Trophoblast cell (in vitro differentiated cells and primary cell): ENCODE results near the gene RPS19.

Experiments
- DNase-seq, 2 donors: peaks; one replicate each; pipeline ENCODE4 v3.0.0-alpha.2; 2016
- H2AFZ ChIP-seq: 2 replicates; pipeline ENCODE4 v1.6.1; 2013; ENCODE audit warnings: low read length, moderate library complexity, mild to moderate bottlenecking; ENCODE audit not compliant: insufficient read depth, poor library complexity
- H2AK5ac ChIP-seq: 2 replicates; pipeline ENCODE4 v1.6.1; 2013; ENCODE audit warnings: mild to moderate bottlenecking, low read length
- H2BK120ac ChIP-seq: 2 replicates; pipeline ENCODE4 v1.6.1; 2013; ENCODE audit warnings: low read length, mild to moderate bottlenecking, moderate library complexity; ENCODE audit not compliant: insufficient read depth, poor library complexity
- H2BK12ac ChIP-seq: 2 replicates; pipeline ENCODE4 v1.6.1; 2013; ENCODE audit warnings: mild to moderate bottlenecking, low read length, moderate library complexity
- H2BK5ac ChIP-seq: 2 replicates; pipeline ENCODE4 v1.6.1; 2013; ENCODE audit warnings: low read length, low read depth, moderate library complexity, mild to moderate bottlenecking; ENCODE audit not compliant: poor library complexity
- H3K14ac ChIP-seq: 2 replicates; pipeline ENCODE4 v1.6.1; 2013; ENCODE audit warnings: mild to moderate bottlenecking, low read length
- H3K18ac ChIP-seq: 2 replicates; pipeline ENCODE4 v1.6.1; 2013; ENCODE audit warnings: mild to moderate bottlenecking, low read length
- H3K23ac ChIP-seq: 2 replicates; pipeline ENCODE4 v1.6.1; 2013; ENCODE audit warnings: low read length
- H3K27ac ChIP-seq: 2 replicates; pipeline ENCODE4 v1.5.1; 2013; ENCODE audit warnings: low read depth, mild to moderate bottlenecking, inconsistent platforms, low read length, moderate library complexity
- H3K27me3 ChIP-seq: 2 replicates; pipeline ENCODE4 v1.6.1; 2013; ENCODE audit warnings: inconsistent platforms, mild to moderate bottlenecking, low read length, moderate library complexity; ENCODE audit not compliant: insufficient read depth
- H3K36me3 ChIP-seq, 2 experiments: 1 replicate in 1 of 2; 2 replicates in 1 of 2; pipeline ENCODE4 v1.6.1; 2013; ENCODE audit warnings: low read length in 2 of 2, mild to moderate bottlenecking in 2 of 2, moderate library complexity in 1 of 2; ENCODE audit not compliant: insufficient read depth in 2 of 2, control insufficient read depth in 1 of 2
- H3K4ac ChIP-seq: 2 replicates; pipeline ENCODE4 v1.6.1; 2013; ENCODE audit warnings: low read depth, mild to moderate bottlenecking, low read length, moderate library complexity
- H3K4me1 ChIP-seq, 2 experiments: 1 replicate in 1 of 2; 2 replicates in 1 of 2; pipeline ENCODE4 v1.6.1; 2013; ENCODE audit warnings: low read length in 2 of 2, mild to moderate bottlenecking in 2 of 2, moderate library complexity in 1 of 2; ENCODE audit not compliant: insufficient read depth in 2 of 2, control insufficient read depth in 1 of 2
- H3K4me2 ChIP-seq: 2 replicates; pipeline ENCODE4 v1.6.1; 2013; ENCODE audit warnings: inconsistent platforms, mild to moderate bottlenecking, low read length, moderate library complexity
- H3K4me3 ChIP-seq: 2 replicates; pipeline ENCODE4 v1.5.1; 2013; ENCODE audit warnings: mild to moderate bottlenecking, low read depth, low read length, inconsistent platforms
- H3K79me1 ChIP-seq: one replicate; pipeline ENCODE4 v1.6.1; 2013; ENCODE audit warnings: low read length
- H3K79me2 ChIP-seq: 2 replicates; pipeline ENCODE4 v1.6.1; 2013; ENCODE audit warnings: low read length, mild to moderate bottlenecking; ENCODE audit not compliant: control insufficient read depth, insufficient read depth, poor library complexity
- H3K9ac ChIP-seq: 2 replicates; pipeline ENCODE4 v1.6.1; 2013; ENCODE audit warnings: mild to moderate bottlenecking, low read length
- H3K9me3 ChIP-seq: 2 replicates; pipeline ENCODE4 v1.6.1; 2013; ENCODE audit warnings: low read depth, mild to moderate bottlenecking, control low read depth, inconsistent platforms, low read length; ENCODE audit not compliant: insufficient read depth
- H4K12ac ChIP-seq: 2 replicates; pipeline ENCODE4 v1.6.1; 2013; ENCODE audit warnings: low read depth, mild to moderate bottlenecking, low read length, moderate library complexity
- H4K8ac ChIP-seq: 2 replicates; pipeline ENCODE4 v1.6.1; 2013; ENCODE audit warnings: low read depth, mild to moderate bottlenecking, low read length, moderate library complexity
- H4K91ac ChIP-seq: one replicate; pipeline ENCODE4 v1.6.1; 2013; ENCODE audit warnings: low read depth, mild to moderate bottlenecking, low read length, moderate library complexity
- WGBS: extraction: QIAGEN DNeasy Blood & Tissue Kit; methylation state at CpG from one replicate; pipeline ENCODE4 v1.1.7; 2013; ENCODE audit warnings: missing lambda C conversion rate; ENCODE audit not compliant: insufficient read length, insufficient coverage; ENCODE audit errors: extremely low coverage; 5-methylcytosine and 5-hydroxymethylcytosine counted together

The RPS19 gene

GRCh38 chr19:41813911-41814310 is 46.1 kb upstream of the RPS19 start:
- Histone ChIP-seq H2AK5ac (no peak overlapping the region), H2BK12ac (no peak overlapping the region), H2BK120ac (no peak overlapping the region), H4K91ac (no peak overlapping the region), H3K27me3 (no peaks in the 10 kb centered on the region), H3K4ac (no peak overlapping the region), H3K4me3 (no peak overlapping the region), H2AFZ (no peak overlapping the region), H3K4me2 (no peak overlapping the region), H3K23ac (no peak overlapping the region), H3K9ac (no peak overlapping the region), H4K12ac (no peak overlapping the region), H2BK5ac (no peak overlapping the region), H4K8ac (no peak overlapping the region), H3K4me1 (no peaks in the 10 kb centered on the region), H3K9me3 (peaks cover 15% of the 10 kb centered on the region), H3K79me2 (no peaks in the 10 kb centered on the region), H3K18ac (no peak overlapping the region), H3K79me1 (no peaks in the 10 kb centered on the region), H3K36me3 (no peaks in the 10 kb centered on the region), H3K27ac (no peak overlapping the region), H3K14ac (no peak overlapping the region)
- no peak for DNase-seq
- no CpG with 5 or more reads among the region's 4 CpGs for WGBS

GRCh38 chr19:41815301-41815700 is 44.8 kb upstream of the RPS19 start:
- no peak overlapping the region for H3K27ac ChIP-seq
- no peak overlapping the region for H4K91ac ChIP-seq
- no peak overlapping the region for H3K23ac ChIP-seq
- H3K27me3 ChIP-seq: no peaks in the 10 kb centered on the region
- H3K4me1 ChIP-seq: no peaks in the 10 kb centered on the region
- no peak overlapping the region for H2AFZ ChIP-seq
- no CpG with 5 or more reads among the region's 4 CpGs for WGBS
- H3K9ac ChIP-seq: no peak overlapping the region
- no peaks in the 10 kb centered on the region for H3K36me3 ChIP-seq
- H3K9me3 ChIP-seq: peaks cover 9% of the 10 kb centered on the region
- no peak overlapping the region for H3K4me3 ChIP-seq
- H2BK5ac ChIP-seq: no peak overlapping the region
- no peak for DNase-seq
- no peak overlapping the region for H4K8ac ChIP-seq
- H3K79me2 ChIP-seq: no peaks in the 10 kb centered on the region
- no peaks in the 10 kb centered on the region for H3K79me1 ChIP-seq
- no peak overlapping the region for H4K12ac ChIP-seq
- H2BK120ac ChIP-seq: no peak overlapping the region
- H3K18ac ChIP-seq: no peak overlapping the region
- no peak overlapping the region for H3K14ac ChIP-seq
- no peak overlapping the region for H3K4me2 ChIP-seq
- no peak overlapping the region for H2BK12ac ChIP-seq
- H2AK5ac ChIP-seq: no peak overlapping the region
- H3K4ac ChIP-seq: no peak overlapping the region

- no peaks in the 10 kb centered on the region for H3K79me1 ChIP-seq
- no peaks in the 10 kb centered on the region for H3K4me1 ChIP-seq
- no peak for DNase-seq
- H4K8ac ChIP-seq: no peak overlapping the region
- H2BK120ac ChIP-seq: no peak overlapping the region
- no peak overlapping the region for H3K9ac ChIP-seq
- H3K23ac ChIP-seq: no peak overlapping the region
- peaks cover 3% of the 10 kb centered on the region for H3K9me3 ChIP-seq
- no peak overlapping the region for H4K12ac ChIP-seq
- H3K27me3 ChIP-seq: no peaks in the 10 kb centered on the region
- no peak overlapping the region for H4K91ac ChIP-seq
- no peaks in the 10 kb centered on the region for H3K79me2 ChIP-seq
- no peak overlapping the region for H3K14ac ChIP-seq
- H3K4ac ChIP-seq: no peak overlapping the region
- H2AFZ ChIP-seq: no peak overlapping the region
- no peak overlapping the region for H3K18ac ChIP-seq
- WGBS: no CpG with 5 or more reads among the region's 2 CpGs
- H3K36me3 ChIP-seq: no peaks in the 10 kb centered on the region
- H2AK5ac ChIP-seq: no peak overlapping the region
- H2BK12ac ChIP-seq: no peak overlapping the region
- H3K4me2 ChIP-seq: no peak overlapping the region
- no peak overlapping the region for H2BK5ac ChIP-seq
- no peak overlapping the region for H3K27ac ChIP-seq
- no peak overlapping the region for H3K4me3 ChIP-seq
Observed at GRCh38 chr19:41816761-41817160, 43.3 kb upstream of the RPS19 start.

GRCh38 chr19:41821003-41821735 is 38.9 kb upstream of the RPS19 start:
- Histone ChIP-seq H3K4ac (no peak overlapping the region), H2AK5ac (no peak overlapping the region), H3K36me3 (no peaks in the 10 kb centered on the region), H3K79me1 (no peaks in the 10 kb centered on the region), H3K79me2 (no peaks in the 10 kb centered on the region), H4K12ac (no peak overlapping the region), H3K27ac (no peak overlapping the region), H3K9ac (no peak overlapping the region), H2BK120ac (no peak overlapping the region), H3K14ac (no peak overlapping the region), H3K4me2 (no peak overlapping the region), H3K4me3 (no peak overlapping the region), H3K9me3 (no peaks in the 10 kb centered on the region), H3K23ac (no peak overlapping the region), H3K4me1 (no peaks in the 10 kb centered on the region), H2BK12ac (no peak overlapping the region), H2AFZ (no peak overlapping the region), H3K18ac (no peak overlapping the region), H4K8ac (no peak overlapping the region), H4K91ac (no peak overlapping the region), H3K27me3 (no peaks in the 10 kb centered on the region), H2BK5ac (no peak overlapping the region)
- DNase-seq: peak in 1 of 2 donors; percentile 48
- WGBS: no CpG with 5 or more reads among the region's 12 CpGs
